Large intestine (tissue), 3 donors: ENCODE results near the gene STK32C. TPM values are rescaled to one million over a fixed set of nuclear protein-coding genes. Genes with fewer than 3 reads are reported as not detected.

Source experiments
- DNase-seq, 2 donors: peaks; one replicate each; pipeline versions ENCODE4 v3.0.0 to v3.0.0-alpha.2; 2013
- H3K27ac ChIP-seq: one replicate; pipeline ENCODE4 v1.5.1; 2013; ENCODE audit warnings: low read length
- H3K27me3 ChIP-seq: 2 replicates; pipeline ENCODE4 v1.6.1; 2013; ENCODE audit warnings: low read length; ENCODE audit not compliant: control insufficient read depth, insufficient read depth
- H3K36me3 ChIP-seq: 2 replicates; pipeline ENCODE4 v1.6.1; 2013; ENCODE audit warnings: low read length; ENCODE audit not compliant: control insufficient read depth, insufficient read depth
- H3K4me1 ChIP-seq: one replicate; pipeline ENCODE4 v1.6.1; 2013; ENCODE audit warnings: low read length; ENCODE audit not compliant: control insufficient read depth, insufficient read depth
- H3K4me3 ChIP-seq: one replicate; pipeline ENCODE4 v1.5.1; 2013; ENCODE audit warnings: low read length
- H3K9me3 ChIP-seq: one replicate; pipeline ENCODE4 v1.6.1; 2013; ENCODE audit warnings: mild to moderate bottlenecking, low read depth, low read length, moderate library complexity; ENCODE audit not compliant: control insufficient read depth
- WGBS: methylation state at CpG from one replicate; pipeline ENCODE4 v1.1.5; 2013; ENCODE audit warnings: low lambda C conversion rate; ENCODE audit not compliant: insufficient coverage; 5-methylcytosine and 5-hydroxymethylcytosine counted together
- polyA plus RNA-seq: library from polyadenylated mRNA; unstranded; fragments of 120-200 nt; gene quantifications from one replicate; pipeline ENCODE4 v1.2.1, GENCODE V29; 2013

The STK32C gene
- polyA plus RNA-seq, 1 donor: 16.2 TPM

DNA sequence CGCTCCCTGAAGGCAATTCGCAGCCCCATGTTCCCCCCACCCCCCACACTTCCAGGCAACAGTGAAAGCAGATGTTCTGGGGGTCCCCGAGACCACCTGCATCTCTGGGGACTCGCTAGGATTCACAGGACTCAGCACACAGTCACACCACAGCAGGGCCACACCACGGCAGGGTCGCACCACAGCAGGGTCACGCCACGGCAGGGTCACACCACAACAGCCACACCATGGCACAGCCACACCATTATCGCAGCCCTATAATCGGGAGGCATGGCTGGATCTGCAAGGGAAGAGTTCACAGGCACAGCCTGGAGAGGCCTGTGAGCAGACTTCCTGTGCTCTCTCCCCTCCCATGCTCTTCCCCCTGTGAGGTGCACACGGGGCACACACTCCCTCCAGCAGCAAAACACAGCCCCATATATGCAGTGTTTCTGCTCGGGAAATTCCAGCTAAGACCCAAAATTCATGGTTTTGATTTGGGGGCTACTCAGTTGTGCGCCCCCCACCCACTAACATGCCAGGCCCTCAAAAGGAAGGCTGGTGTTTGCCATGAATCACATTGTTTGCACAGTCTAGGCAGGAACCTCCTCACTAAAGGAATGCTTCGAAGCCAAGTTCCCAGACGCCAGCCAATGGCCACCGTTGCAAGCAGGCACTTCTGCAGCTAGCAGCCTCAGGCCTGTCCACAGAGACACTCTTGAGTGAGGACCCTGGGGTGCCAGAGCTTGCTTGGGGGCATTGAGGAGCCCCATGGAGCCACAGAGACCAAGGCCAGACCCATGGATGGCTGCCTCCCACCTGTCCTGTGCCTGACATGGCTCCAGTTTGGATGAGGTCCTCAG lies 128.0 kb downstream of the STK32C start:
- H3K27ac ChIP-seq: no peak overlapping the region
- no peaks in the 10 kb centered on the region for H3K36me3 ChIP-seq
- H3K9me3 ChIP-seq: no peaks in the 10 kb centered on the region
- no peak for DNase-seq
- H3K4me1 ChIP-seq: no peaks in the 10 kb centered on the region
- peaks cover 59% of the 10 kb centered on the region for H3K27me3 ChIP-seq
- H3K4me3 ChIP-seq: no peak overlapping the region
- no CpG with 5 or more reads among the region's 16 CpGs for WGBS

DNA sequence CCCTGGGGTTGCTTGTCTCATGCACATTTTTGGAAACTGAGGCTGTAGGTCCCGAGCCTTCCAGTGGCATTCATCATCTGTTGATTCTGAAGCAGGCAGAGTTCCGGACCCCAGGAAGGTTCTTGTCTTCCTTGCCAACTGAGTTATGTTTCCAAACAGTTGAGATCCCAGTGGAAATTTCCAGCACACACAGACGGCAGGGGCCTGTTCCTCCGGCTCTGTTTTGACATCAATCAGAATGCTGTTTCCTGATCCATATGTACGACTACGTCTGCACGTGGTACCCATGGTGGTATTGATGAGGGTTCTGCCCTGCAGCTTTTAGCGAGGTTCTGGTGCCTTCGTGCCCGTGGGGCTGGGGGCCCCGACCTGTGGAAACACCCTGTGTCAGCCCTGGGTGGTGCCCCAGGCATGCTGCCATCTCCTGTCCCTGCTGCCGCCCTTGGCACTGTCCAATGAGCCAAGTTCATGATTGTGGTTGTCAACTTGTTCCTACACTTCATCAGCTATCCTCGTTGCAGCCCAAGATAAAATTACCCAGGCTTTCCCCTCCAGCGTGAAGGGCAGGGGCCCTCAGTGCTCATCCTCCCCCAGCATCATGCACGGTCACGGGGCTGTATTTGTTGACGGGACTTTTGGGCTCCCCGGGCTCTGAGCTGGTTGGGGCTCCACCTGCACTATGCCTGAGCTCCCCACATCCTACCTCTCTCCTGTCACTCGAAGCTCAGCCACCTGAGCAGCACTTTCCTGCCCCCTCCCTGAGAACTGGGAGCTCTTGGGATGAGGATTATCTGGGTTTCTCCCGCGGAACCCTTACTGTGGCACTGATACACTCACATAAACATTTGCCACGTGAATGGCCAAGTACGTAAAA lies 128.8 kb downstream of the STK32C start:
- no peak for DNase-seq
- Histone ChIP-seq H3K4me1 (no peaks in the 10 kb centered on the region), H3K27me3 (peaks cover 53% of the 10 kb centered on the region), H3K27ac (no peak overlapping the region), H3K36me3 (no peaks in the 10 kb centered on the region), H3K4me3 (no peak overlapping the region), H3K9me3 (peaks cover 4% of the 10 kb centered on the region)
- WGBS: no CpG with 5 or more reads among the region's 23 CpGs

DNA sequence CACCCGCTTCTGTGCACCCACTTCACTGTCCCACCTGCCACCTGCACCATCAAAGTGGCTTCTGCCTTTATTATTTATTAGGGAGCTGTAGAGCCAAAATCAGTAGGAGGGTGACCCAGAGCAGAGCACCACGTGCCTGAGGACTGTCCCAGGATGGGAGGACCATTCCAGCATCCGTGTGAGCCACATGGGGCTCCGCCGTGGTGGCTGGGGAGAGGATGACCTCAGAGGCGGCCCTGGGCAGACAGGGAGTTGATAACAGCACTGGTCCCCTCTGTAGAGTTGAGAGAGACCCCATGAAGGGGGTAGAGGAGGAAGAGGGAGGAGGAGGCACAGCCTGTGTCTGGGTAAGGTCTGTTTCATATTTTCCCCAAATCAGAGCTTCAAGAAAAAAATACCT lies 129.7 kb downstream of the STK32C start:
- peaks cover 7% of the 10 kb centered on the region for H3K9me3 ChIP-seq
- H3K27me3 ChIP-seq: peaks cover 48% of the 10 kb centered on the region
- WGBS: no CpG with 5 or more reads among the region's 6 CpGs

DNA sequence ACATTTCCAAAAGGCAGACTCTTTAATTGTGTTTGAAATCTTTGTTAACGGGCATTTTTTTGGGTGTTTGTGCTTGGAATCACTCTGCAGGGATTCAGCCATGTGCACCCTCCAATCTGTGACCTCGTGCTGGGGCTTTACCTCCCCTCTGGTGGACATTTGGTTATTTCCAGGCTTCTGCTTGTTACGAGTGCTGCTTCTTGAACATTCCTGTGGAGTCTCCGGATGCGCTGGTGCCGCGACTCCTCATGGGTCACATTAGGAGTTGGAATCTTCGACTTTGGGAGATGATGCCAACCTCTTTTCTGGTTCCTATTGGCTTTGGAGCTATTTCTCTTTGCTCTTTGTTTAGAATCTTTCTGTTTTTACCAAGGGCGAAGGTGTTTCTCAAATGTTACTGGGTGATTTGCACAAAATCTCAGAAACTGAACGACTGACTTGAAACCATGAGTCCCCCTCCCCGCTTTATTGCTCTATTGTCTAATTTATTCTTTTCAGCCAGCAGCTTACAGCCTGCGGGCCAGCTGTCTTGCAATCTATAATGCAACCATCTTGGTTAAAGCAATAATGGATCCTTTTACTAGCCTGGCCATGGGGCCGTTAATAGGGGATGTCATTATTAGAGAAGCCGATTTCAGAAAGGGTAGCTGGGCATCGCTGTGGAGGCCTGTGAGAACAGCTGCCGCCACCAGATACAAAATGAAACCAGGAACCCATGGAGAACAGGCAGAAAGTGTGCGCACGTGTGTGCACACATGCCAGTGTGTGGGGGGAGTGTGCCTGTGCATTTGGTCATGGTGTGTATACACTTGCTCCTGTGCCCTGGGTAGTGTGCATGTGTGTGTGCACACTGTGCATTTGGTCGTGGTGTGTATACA lies 130.9 kb downstream of the STK32C start:
- H3K27me3 ChIP-seq: peaks cover 38% of the 10 kb centered on the region
- 80% methylated on average over 1 of the region's 19 CpGs for WGBS

More for the DNA sequence above, 129.7 kb downstream of the STK32C start:
- H3K36me3 ChIP-seq: no peaks in the 10 kb centered on the region
- H3K27ac ChIP-seq: no peak overlapping the region
- no peaks in the 10 kb centered on the region for H3K4me1 ChIP-seq
- no peak for DNase-seq
- no peak overlapping the region for H3K4me3 ChIP-seq

DNA sequence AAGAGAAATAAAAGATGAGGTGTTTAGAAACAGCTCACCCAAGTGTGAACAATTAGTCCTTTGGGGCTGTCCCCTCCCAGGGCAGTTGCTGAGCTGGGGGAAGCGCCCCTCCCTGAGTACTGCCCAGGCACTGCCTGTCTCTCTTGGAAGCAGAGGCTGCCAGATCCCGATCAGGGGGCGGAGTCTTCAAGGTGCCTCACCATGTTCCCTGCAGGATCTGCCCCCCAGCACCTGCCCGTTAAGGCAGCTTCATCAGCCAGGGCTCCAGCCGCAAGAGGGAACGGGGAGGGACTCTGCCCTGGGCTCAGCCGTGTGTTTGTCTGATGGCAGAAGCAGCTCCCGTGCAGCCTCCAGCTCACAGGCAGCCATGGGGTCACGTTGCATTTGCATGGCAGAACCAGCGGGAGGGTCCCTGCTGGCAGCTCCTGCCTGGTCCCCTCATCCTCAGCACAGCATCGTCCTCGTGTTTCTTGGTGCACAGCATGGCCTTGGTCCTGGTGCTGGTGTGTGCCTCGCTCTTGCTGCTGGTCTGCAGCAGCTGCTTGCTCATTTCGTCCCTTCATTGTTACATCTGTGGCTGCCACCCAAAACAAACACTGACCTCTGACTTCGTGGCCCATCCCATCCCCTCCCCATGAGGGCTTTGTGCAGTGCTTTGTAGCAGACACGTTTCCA lies 131.7 kb downstream of the STK32C start:
- Histone ChIP-seq H3K4me1 (no peaks in the 10 kb centered on the region), H3K27ac (no peak overlapping the region), H3K36me3 (no peaks in the 10 kb centered on the region), H3K4me3 (no peak overlapping the region), H3K9me3 (peaks cover 7% of the 10 kb centered on the region), H3K27me3 (peaks cover 38% of the 10 kb centered on the region)
- WGBS: no CpG with 5 or more reads among the region's 16 CpGs
- DNase-seq: no peak

More for the DNA sequence above, 130.9 kb downstream of the STK32C start:
- Histone ChIP-seq H3K36me3 (no peaks in the 10 kb centered on the region), H3K27ac (no peak overlapping the region), H3K4me3 (no peak overlapping the region), H3K9me3 (peaks cover 7% of the 10 kb centered on the region), H3K4me1 (no peaks in the 10 kb centered on the region)
- no peak for DNase-seq

DNA sequence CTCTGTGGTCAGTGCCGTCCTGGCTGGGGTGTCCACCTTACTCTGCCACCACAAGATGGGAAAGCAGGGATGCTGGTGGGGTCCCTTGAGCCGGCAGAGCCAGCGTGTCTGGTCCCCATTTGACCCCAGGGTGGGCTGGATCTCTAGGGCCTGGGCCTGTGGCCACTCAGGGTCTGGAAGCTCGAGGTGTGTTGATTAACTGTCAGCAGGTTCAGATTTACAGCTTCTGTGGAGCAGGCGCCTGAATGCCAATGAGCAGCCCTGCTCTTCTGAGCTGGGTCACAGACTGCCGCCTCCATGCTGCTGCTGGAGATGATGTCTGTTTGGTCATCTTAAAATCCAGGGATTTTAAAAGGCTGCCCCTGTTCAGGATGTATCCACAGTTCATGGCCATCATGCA lies 132.3 kb downstream of the STK32C start:
- Histone ChIP-seq H3K4me3 (no peak overlapping the region), H3K4me1 (no peaks in the 10 kb centered on the region), H3K27me3 (peaks cover 40% of the 10 kb centered on the region), H3K9me3 (peaks cover 7% of the 10 kb centered on the region), H3K27ac (no peak overlapping the region), H3K36me3 (no peaks in the 10 kb centered on the region)
- no CpG with 5 or more reads among the region's 6 CpGs for WGBS
- DNase-seq: no peak

DNA sequence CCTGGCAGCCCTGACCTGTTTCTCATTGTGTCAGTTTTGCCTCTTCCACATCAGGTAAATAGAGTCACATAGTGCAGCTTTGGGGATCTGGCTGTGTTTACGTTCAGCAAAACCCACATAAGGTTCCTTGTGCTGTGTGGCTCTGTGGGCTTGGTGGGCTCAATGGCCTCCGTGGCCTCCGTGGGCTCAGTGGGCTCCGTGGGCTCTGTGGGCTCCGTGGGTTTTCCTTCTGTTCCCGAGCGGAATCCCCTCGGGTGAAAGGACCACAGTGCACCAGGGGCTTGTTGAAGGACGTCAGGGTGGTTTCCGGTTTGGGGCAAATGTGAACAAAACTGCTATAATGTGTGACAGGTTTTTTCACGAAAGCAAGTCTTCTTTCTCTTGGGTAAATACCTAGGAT lies 133.5 kb downstream of the STK32C start:
- H3K9me3 ChIP-seq: peaks cover 7% of the 10 kb centered on the region
- no peaks in the 10 kb centered on the region for H3K36me3 ChIP-seq
- peaks cover 40% of the 10 kb centered on the region for H3K27me3 ChIP-seq
- DNase-seq: no peak
- no peaks in the 10 kb centered on the region for H3K4me1 ChIP-seq
- WGBS: no CpG with 5 or more reads among the region's 11 CpGs
- no peak overlapping the region for H3K27ac ChIP-seq
- H3K4me3 ChIP-seq: no peak overlapping the region

DNA sequence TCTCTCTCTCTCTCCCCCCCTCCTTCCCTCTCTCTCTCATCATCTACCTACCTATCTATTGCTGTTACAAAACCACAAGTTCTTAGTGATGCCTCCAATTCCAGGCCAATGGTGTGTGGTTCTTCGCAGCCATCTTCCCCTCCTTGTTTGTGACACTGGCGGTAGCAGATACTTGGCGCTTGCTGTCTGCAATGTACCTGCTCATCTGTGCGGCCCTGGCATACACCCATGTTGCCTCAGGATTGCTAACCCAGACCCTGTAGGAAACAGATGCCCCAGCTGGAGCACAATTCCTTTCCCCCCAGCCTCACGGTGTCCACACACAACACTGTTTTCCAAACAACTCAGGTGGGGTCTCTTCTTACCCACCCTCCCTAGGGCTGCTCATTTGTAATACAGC lies 134.6 kb downstream of the STK32C start:
- Histone ChIP-seq H3K9me3 (peaks cover 7% of the 10 kb centered on the region), H3K36me3 (no peaks in the 10 kb centered on the region), H3K4me3 (no peak overlapping the region), H3K27ac (no peak overlapping the region), H3K27me3 (peaks cover 31% of the 10 kb centered on the region), H3K4me1 (no peaks in the 10 kb centered on the region)
- DNase-seq: no peak
- WGBS: no CpG with 5 or more reads among the region's 5 CpGs

DNA sequence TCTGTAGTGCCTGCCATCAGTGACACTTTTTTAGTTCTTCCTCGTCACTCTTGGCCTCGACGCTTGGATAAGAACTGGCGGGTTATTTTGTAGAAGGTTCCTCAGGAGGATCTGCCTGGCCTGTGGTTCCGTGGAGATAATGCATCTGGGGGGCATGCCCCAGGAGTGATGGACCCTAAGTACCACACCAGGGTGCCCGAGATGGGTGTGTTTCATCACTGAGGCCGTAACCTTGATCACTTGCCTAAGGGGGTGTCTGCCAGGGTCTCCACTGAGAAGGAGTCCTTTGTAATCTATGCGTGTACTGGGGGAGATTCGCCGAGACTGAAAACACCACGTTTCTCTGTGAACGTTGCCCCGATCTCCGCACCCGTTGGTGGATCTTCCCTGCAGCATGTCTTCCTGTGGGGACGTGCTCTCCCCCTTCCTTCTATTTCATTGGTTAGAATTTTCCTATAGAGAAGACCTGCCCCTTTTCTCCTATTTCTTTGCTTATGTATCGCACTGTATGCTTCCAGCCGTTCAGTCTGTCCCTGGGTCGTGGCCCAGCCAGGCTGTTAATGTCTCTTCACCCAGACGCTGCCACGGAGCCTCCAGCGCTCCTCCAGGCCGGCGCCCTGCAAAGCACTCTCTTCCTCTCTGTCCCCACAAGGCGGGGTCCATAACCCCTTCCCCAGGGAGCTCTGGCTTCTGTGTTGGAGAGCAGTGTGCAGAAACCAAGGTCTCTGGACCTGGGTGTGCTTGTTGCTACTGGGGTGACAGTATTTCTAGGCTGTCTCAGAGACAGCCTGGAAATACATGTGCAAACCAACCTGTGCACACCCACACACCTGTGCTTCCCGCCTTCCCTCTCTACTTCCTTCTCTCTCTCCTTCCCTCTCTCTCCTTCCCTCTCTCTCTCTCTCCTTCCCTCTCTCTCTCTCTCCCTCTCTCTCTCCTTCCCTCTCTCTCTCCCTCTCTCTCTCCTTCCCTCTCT lies 135.4 kb downstream of the STK32C start:
- H3K4me1 ChIP-seq: no peaks in the 10 kb centered on the region
- DNase-seq: no peak
- H3K9me3 ChIP-seq: peaks cover 7% of the 10 kb centered on the region
- WGBS: 67% methylated on average over 1 of the region's 26 CpGs
- H3K4me3 ChIP-seq: no peak overlapping the region
- H3K36me3 ChIP-seq: no peaks in the 10 kb centered on the region
- no peak overlapping the region for H3K27ac ChIP-seq
- peaks cover 23% of the 10 kb centered on the region for H3K27me3 ChIP-seq
